Liver (tissue), 3 donors: ENCODE results near the gene ZFP3.

Source experiments
- EGR1 ChIP-seq, 2 donors: IDR thresholded peaks; 2 replicates each; pipeline ENCODE4 v1.6.1; 2016 to 2018; ENCODE audit warnings: antibody characterized with exemption in 2 of 2, low read depth in 2 of 2
- GABPA ChIP-seq, 2 donors: IDR thresholded peaks in 1 of 2; conservative IDR thresholded peaks in 1 of 2; 2 replicates each; pipeline ENCODE4 v1.6.1; 2016; ENCODE audit warnings: antibody characterized with exemption in 2 of 2, mild to moderate bottlenecking in 1 of 2, moderate library complexity in 1 of 2
- HNF4G ChIP-seq: IDR thresholded peaks from 2 replicates; pipeline ENCODE4 v1.6.1; 2016; ENCODE audit warnings: antibody characterized with exemption
- JUND ChIP-seq, 2 donors: IDR thresholded peaks; 2 replicates each; pipeline ENCODE4 v1.6.1; 2016; ENCODE audit warnings: antibody characterized with exemption in 2 of 2
- RAD21 ChIP-seq, 2 donors: IDR thresholded peaks; 2 replicates each; pipeline ENCODE4 v1.6.1; 2016; ENCODE audit warnings: antibody characterized with exemption in 2 of 2, mild to moderate bottlenecking in 2 of 2
- RXRA ChIP-seq, 2 donors: IDR thresholded peaks; 2 replicates each; pipeline ENCODE4 v1.6.1; 2017 to 2018; ENCODE audit warnings: antibody characterized with exemption in 2 of 2, mild to moderate bottlenecking in 1 of 2
- SP1 ChIP-seq: IDR thresholded peaks from 2 replicates; pipeline ENCODE4 v1.6.1; 2018; ENCODE audit warnings: antibody characterized with exemption, mild to moderate bottlenecking
- TAF1 ChIP-seq: conservative IDR thresholded peaks from 2 replicates; pipeline ENCODE4 v1.6.1; 2016; ENCODE audit warnings: antibody characterized with exemption, mild to moderate bottlenecking
- YY1 ChIP-seq: IDR thresholded peaks from 2 replicates; pipeline ENCODE4 v1.6.1; 2016; ENCODE audit warnings: antibody characterized with exemption, mild to moderate bottlenecking
- TF ChIP-seq, protein P1 (sequence below): IDR thresholded peaks from 2 replicates; pipeline ENCODE4 v1.6.1; 2016; ENCODE audit warnings: antibody characterized with exemption, mild to moderate bottlenecking
- TF ChIP-seq, protein P2 (sequence below): fragments of 150-350 bp; IDR thresholded peaks from 2 replicates; pipeline ENCODE4 v1.5.1; 2017; ENCODE audit warnings: improper control_type of control experiment, low read depth, low read length; ENCODE audit not compliant: missing input control
- TF ChIP-seq, protein P3 (sequence below): IDR thresholded peaks from 2 replicates; pipeline ENCODE4 v1.6.1; 2016; ENCODE audit warnings: antibody characterized with exemption
- TF ChIP-seq, protein P4 (sequence below): IDR thresholded peaks from 2 replicates; pipeline ENCODE4 v1.6.1; 2016; ENCODE audit warnings: antibody characterized with exemption
- donor health status: healthy.
- donor health status: healthy.

DNA sequence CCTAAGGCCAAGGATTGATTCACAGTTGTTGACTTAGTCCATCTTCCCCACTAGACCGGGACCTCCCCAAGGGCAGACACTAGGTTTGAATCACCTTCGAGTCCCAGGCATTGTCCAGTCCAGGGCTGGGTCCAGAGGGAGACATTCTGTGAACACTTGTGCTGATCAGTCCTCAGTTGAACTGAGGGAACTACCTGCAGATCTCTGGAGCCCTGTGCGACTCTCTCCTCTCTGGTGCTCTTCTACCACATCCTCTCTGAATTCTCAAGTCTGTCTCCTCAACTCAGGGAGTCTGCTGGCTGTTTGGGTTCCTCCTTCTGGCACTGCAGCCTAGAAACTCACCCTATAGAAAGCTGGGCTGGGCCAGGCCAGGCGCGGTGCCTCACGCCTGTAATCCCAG, 22.6 kb downstream of the ZFP3 start:
- TF ChIP-seq, protein P1, sequence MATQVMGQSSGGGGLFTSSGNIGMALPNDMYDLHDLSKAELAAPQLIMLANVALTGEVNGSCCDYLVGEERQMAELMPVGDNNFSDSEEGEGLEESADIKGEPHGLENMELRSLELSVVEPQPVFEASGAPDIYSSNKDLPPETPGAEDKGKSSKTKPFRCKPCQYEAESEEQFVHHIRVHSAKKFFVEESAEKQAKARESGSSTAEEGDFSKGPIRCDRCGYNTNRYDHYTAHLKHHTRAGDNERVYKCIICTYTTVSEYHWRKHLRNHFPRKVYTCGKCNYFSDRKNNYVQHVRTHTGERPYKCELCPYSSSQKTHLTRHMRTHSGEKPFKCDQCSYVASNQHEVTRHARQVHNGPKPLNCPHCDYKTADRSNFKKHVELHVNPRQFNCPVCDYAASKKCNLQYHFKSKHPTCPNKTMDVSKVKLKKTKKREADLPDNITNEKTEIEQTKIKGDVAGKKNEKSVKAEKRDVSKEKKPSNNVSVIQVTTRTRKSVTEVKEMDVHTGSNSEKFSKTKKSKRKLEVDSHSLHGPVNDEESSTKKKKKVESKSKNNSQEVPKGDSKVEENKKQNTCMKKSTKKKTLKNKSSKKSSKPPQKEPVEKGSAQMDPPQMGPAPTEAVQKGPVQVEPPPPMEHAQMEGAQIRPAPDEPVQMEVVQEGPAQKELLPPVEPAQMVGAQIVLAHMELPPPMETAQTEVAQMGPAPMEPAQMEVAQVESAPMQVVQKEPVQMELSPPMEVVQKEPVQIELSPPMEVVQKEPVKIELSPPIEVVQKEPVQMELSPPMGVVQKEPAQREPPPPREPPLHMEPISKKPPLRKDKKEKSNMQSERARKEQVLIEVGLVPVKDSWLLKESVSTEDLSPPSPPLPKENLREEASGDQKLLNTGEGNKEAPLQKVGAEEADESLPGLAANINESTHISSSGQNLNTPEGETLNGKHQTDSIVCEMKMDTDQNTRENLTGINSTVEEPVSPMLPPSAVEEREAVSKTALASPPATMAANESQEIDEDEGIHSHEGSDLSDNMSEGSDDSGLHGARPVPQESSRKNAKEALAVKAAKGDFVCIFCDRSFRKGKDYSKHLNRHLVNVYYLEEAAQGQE = no peak
- TF ChIP-seq, protein P2, sequence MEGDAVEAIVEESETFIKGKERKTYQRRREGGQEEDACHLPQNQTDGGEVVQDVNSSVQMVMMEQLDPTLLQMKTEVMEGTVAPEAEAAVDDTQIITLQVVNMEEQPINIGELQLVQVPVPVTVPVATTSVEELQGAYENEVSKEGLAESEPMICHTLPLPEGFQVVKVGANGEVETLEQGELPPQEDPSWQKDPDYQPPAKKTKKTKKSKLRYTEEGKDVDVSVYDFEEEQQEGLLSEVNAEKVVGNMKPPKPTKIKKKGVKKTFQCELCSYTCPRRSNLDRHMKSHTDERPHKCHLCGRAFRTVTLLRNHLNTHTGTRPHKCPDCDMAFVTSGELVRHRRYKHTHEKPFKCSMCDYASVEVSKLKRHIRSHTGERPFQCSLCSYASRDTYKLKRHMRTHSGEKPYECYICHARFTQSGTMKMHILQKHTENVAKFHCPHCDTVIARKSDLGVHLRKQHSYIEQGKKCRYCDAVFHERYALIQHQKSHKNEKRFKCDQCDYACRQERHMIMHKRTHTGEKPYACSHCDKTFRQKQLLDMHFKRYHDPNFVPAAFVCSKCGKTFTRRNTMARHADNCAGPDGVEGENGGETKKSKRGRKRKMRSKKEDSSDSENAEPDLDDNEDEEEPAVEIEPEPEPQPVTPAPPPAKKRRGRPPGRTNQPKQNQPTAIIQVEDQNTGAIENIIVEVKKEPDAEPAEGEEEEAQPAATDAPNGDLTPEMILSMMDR = no peak
- TF ChIP-seq RAD21 (IDR thresholded peaks at IDR 0.05) (no peak), EGR1 (IDR thresholded peaks at IDR 0.05; ENCODE audit: low read depth in 2 of 2) (no peak), HNF4G (no peak), GABPA (IDR thresholded peaks at IDR 0.05 in 1 of 2, conservative IDR thresholded peaks at IDR 0.05 in 1 of 2) (no peak), TAF1 (no peak), RXRA (IDR thresholded peaks at IDR 0.05) (no peak), SP1 (no peak), JUND (IDR thresholded peaks at IDR 0.05) (no peak), YY1 (no peak)
- TF ChIP-seq, protein P3, sequence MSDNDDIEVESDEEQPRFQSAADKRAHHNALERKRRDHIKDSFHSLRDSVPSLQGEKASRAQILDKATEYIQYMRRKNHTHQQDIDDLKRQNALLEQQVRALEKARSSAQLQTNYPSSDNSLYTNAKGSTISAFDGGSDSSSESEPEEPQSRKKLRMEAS = no peak
- TF ChIP-seq, protein P4, sequence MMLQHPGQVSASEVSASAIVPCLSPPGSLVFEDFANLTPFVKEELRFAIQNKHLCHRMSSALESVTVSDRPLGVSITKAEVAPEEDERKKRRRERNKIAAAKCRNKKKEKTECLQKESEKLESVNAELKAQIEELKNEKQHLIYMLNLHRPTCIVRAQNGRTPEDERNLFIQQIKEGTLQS = no peak
